HUDEP-2 (cell line): ENCODE measurements around the gene TSHR.

Source experiments
- DNase-seq, 76 experiments: peaks; one replicate each; lab custom pipeline; 2025; ENCODE audit not compliant: unreplicated experiment in 76 of 76; lab: John Stamatoyannopoulos, UW

TSHR gene

DNA sequence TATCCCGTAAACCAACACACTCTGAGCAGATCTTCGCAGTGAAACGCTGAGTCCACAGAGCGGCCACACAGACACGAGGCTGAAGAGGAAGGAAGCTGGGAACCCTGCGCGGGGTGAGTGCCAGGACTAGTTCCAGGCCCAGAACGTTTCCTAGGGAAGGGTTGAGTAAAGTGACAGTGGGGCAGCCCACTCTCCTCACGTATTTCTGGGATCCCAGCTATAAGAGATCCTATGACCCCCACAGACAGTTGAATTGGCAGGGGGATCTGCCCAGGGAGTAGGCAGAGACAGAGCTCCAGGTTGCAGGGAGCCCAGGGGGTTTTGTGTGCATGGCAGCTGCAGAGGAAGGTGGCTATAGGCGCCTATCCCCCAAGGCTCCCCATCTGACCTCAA lies 214.3 kb downstream of the TSHR start:
- peak in 10 of 76 experiments; percentile 8 to 65 (median 28) for DNase-seq

DNA sequence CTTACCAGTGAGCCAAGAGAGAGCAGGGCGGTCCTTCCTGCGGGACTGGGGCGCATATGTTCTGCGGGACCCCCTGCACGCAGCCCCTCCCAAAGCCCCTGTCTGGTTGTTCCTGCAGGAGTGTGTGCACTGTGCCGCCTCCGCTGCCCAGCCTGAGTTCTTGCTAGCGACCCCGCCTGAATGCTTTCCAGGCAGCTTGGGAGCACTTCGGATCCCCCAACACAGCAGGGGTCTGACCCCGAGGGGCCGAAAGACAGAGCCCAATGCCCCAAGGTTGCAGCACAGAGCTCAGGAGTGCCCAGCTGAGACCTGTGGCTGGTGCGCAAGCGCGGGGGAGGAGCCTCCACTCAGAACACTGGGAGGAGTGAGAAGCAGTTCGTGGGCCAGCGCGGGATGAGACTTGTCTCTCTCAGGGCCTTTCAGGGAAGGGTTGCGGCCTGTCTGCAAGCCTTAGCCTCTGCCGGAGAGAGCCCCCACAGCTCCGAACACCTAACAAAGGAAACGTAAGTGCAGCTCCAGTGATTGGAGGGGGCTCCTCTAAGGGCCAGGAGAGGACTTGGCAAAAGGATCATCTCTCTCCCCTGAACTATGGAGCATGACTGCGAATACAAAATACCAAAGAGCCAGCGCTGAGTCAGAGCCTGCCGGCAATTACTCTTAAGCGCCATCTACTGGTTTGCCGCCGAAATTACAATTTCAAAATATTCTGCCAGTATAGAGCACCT lies 214.8 kb downstream of the TSHR start:
- DNase-seq: peak; percentile 31 to 93 (median 82)

DNA sequence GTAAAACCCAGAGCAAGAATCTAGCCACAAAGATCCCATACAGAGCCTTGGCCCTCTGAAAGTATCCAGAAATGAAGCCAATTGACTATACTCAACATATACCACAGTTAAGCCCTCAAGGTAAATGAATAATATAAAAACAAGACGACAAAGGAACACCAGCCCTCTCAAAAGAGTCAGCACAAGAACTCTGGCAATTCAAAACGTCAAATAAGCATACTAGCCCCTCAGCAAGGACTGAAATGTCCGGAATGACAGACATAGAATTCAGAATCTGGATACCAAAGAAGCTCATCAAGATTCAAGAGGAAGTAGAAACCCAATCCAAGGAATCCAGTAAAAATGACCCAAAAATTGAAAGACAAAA lies 215.4 kb downstream of the TSHR start:
- DNase-seq: no peak

DNA sequence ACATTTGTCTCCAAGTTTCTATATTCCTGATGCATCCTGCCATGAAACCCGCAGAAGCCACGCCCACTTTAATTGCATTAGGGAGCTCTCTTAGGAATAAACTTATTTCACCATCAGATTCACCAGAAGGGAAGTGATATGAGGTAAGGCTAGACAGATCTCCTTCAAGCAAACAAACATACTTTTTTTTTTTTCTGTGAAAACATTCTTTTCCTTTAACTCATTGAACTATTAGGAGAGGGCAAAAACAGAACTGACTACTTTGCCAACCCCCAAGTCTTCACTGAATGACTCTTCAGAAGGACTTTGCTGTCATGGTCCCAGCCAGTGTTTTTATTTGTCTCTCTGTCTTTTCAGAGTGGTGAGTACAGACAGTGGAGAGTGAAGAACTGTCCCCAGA lies 216.9 kb downstream of the TSHR start:
- no peak for DNase-seq

DNA sequence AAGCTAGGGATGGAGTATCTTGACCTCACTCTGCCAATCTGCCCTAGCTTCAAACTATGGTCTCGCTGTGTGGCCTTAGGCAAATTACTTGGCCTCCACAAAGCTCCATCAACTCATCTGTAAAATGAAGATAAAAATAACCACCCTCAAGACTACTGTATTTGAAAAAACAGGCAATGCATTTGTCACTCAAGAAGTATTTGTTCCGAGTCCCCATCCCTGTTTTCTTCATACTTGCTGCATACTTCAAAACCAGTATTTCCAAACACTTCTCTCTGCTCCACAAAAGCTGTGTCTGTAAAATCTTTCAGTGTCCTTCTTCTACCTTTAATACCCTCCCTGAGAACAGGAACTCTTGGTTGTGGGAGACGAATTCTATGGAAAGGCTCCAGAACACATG lies 217.5 kb downstream of the TSHR start:
- DNase-seq: no peak

DNA sequence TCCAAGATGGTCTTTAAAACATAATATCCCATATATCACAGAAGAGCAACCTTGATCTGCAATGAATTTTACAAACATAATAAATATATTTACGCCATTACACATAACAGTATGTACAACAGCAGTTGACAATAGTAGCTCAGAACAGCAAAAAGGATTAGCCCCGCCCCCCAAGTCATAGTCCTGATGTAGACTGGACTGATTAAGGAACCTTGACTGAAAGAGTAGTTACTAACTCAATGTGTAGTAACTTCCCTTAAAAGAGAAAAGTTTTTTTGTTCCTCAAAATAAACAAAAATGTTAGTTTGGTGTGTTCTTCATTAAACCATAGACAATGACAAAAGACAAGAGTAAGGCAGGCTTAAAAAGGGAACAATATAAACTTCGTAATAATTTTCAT lies 220.8 kb downstream of the TSHR start:
- no peak for DNase-seq

DNA sequence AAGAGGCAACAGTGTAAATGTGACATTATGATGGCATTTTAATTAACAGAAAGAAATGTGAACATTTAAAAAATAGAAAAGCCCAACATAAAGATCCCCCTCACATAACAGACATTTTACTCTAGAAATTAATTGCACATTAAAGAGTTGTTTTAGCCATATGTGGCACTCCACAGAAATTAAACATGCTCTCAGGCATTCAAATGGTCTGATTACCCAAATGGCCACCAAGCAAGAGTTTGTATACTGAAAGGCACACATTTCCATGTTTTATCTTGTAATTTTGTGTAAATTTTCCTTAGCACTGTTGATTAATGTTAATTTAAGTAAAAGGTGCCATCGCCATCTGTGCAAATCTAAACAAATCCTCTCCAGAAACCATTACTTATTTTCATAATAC lies 221.8 kb downstream of the TSHR start:
- no peak for DNase-seq

DNA sequence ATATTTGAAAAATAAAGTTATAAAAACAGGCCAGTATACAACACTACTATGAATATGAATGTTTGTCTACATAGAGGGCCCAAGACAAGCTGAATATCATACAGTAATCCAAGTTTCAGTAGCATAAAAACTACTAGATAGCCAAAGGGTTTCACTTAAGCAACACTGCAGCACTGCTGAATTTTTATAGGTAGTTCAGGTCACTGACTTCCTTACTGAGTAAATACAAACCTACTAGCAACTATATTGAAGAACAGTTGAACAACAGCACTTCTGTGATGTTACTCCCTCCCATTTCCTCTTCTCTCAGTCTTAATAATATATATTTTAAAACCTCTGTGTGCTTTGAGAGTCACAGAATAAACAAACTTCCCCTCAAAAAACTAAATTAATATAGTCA lies 222.6 kb downstream of the TSHR start:
- DNase-seq: no peak

DNA sequence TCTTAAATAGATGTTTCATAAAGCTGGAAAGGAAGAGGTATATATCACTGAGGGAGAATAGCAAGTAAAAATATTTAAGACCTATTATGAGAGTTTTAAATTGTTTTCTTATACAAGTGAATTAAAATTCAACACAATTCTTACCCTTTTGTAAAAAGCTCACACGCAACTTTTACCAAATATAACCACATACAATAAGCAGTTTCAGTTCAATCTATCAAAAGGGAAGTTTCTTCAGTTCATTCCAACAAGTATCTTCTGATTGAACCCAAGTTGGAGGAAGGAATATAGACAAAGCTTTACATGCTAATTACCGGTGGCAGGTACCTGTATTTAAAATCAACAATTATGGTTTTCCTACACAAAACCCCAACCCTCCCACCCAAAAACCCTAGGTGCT lies 224.2 kb downstream of the TSHR start:
- no peak for DNase-seq

DNA sequence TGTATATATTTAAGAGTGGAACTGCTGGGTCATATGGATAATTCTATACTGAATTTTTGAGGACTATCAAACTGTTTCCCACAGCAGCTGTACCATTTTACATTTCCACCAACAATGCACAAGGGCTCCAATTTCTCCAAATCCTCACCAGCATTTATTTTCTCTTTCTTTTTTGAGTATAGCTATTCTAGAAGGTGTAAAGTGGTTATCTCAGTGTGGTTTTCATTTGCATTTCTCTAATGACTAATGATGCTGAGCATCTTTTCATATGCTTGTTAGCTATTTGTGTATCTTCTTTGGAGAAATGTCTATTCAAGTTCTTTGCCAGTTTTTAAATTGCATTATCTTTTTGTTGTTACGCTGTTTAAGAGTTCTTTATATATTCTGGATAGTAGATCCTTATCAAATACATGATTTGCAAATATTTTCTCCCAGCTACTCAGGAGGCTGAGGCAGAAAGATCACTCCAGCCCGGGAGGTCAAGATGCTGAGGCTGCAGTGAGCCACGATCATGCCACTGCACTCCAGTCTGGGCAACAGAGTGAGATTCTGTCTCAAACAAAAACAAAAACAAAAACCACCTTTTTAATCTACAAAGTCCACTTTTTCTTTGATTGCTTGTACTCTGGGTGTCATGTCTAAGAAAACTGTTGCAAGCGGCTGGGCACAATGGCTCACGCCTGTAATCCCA lies 232.6 kb downstream of the TSHR start:
- no peak for DNase-seq

DNA sequence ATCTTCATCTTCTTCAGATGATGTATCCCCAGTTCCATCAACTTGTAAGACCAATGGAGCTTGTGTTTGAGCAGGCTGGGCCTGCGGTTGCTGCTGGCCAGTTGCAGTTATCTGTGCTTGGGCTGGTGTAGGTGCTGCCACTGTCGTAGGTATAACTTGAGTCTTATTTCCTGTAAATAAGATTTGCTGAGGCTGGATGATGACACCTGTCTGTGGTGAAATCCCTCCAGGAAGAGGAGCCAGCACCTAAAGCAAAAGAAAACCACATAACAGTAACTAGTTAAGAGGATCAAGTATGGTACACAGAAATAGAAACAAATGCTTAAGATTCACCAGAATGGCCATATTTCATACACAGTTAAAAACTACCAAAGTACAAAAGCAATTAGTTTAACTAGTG lies 237.2 kb downstream of the TSHR start:
- DNase-seq: no peak

DNA sequence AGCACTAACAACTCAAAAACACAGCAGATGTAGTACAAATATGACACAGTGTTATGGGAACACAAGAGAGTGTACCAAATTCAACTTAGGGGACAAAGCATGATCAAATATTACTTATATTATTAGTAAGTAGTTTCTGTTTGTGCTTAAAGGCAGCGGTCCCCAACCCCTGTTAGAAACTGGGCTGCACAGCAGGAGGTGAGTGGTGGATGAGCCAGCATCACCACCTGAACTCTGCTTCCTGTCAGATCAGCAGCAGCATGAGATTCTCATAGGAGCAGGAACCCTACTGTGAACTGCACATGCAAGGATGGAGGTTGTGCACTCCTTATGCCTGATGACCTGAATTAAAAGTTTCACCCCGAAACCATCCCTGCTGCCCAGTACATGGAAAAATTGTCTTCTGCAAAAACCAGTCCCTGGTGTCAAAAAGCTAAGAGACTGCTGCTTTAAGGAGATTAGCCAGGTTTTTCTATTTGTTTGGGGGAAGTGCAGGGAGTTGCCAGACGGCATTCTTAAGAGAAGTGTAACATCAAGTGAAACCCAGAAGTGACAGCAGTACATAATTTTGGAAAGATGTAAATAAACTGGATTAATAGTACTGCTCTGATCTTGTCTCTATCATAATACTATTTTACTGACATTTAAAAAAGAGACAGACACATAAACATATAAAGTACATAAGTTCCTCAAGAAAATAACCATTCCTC lies 238.7 kb downstream of the TSHR start:
- DNase-seq: no peak
